SK-N-SH treated with all-trans-retinoic acid at 6 μM for 48 hours (cell line): ENCODE measurements around the gene DES.

ENCODE experiments used
- BACH2 ChIP-seq: fragments of 250-450 bp; sonication (Bioruptor Pico); IDR thresholded peaks from 2 replicates; pipeline ENCODE4 v1.9.0; 2021; ENCODE audit warnings: mild to moderate bottlenecking, borderline replicate concordance
- CREB5 ChIP-seq: fragments of 250-450 bp; sonication (Bioruptor Pico); IDR thresholded peaks from 2 replicates; pipeline ENCODE4 v1.5.1; 2020; ENCODE audit warnings: low read depth, mild to moderate bottlenecking, moderate library complexity
- CSRNP3 ChIP-seq: fragments of 250-450 bp; sonication (Bioruptor Pico); IDR thresholded peaks from 2 replicates; pipeline ENCODE4 v1.5.1; 2021; ENCODE audit warnings: mild to moderate bottlenecking, moderate library complexity
- ISL1 ChIP-seq: fragments of 250-450 bp; sonication (Bioruptor Pico); IDR thresholded peaks from 2 replicates; pipeline ENCODE4 v2.1.2; 2022; ENCODE audit warnings: mild to moderate bottlenecking, moderate library complexity
- PATZ1 ChIP-seq: fragments of 250-450 bp; sonication (Bioruptor Pico); IDR thresholded peaks from 2 replicates; pipeline ENCODE4 v1.8.0; 2020; ENCODE audit warnings: mild to moderate bottlenecking, moderate library complexity, borderline replicate concordance
- PPARA ChIP-seq: fragments of 250-450 bp; sonication (Bioruptor Pico); IDR thresholded peaks from 2 replicates; pipeline ENCODE4 v1.5.0; 2020; ENCODE audit warnings: mild to moderate bottlenecking, borderline replicate concordance
- RARB ChIP-seq: fragments of 250-450 bp; sonication (Bioruptor Pico); IDR thresholded peaks from 2 replicates; pipeline ENCODE4 v1.8.0; 2021; ENCODE audit warnings: mild to moderate bottlenecking, moderate library complexity
- TCF4 ChIP-seq: fragments of 250-450 bp; sonication (Bioruptor Pico); IDR thresholded peaks from 2 replicates; pipeline ENCODE4 v1.8.0; 2021; ENCODE audit warnings: mild to moderate bottlenecking, moderate library complexity, borderline replicate concordance
- TOX ChIP-seq: fragments of 250-450 bp; sonication (Bioruptor Pico); IDR thresholded peaks from 2 replicates; pipeline ENCODE4 v1.8.0; 2021; ENCODE audit warnings: mild to moderate bottlenecking, moderate library complexity, borderline replicate concordance
- ZFP3 ChIP-seq: fragments of 250-450 bp; sonication (Bioruptor Pico); IDR thresholded peaks from 2 replicates; pipeline ENCODE4 v1.5.0; 2020; ENCODE audit warnings: mild to moderate bottlenecking, moderate library complexity
- ZFP30 ChIP-seq: fragments of 450-650 bp; formaldehyde crosslinking; IDR thresholded peaks from 2 replicates; pipeline ENCODE4 v1.5.0; 2022; ENCODE audit warnings: mild to moderate bottlenecking, moderate library complexity

GRCh38 chr2:219455581-219455980, 37.4 kb downstream of the DES start:
- TF ChIP-seq PATZ1 (CRISPR knock-in tag) (no peak), ZFP30 (CRISPR knock-in tag) (no peak), ISL1 (CRISPR knock-in tag) (no peak), TCF4 (CRISPR knock-in tag) (no peak), ZFP3 (CRISPR knock-in tag) (no peak), RARB (CRISPR knock-in tag) (no peak), CSRNP3 (no peak), TOX (no peak), PPARA (CRISPR knock-in tag) (no peak), CREB5 (CRISPR knock-in tag) (no peak), BACH2 (CRISPR knock-in tag) (no peak)
